Upper lobe of left lung (tissue), 6 donors: Measurements from ENCODE around the gene CARD6. TPM values are rescaled to one million over a fixed set of nuclear protein-coding genes. Genes with fewer than 3 reads are reported as not detected.
"Not testable (repeated sequence)": the region's sequence is repeated elsewhere in the genome, so short reads cannot be mapped to it uniquely, and the experiment has no call there.

Experiments used
- ATAC-seq, 2 donors: fragments of 200-7000 bp; cut with Tn5 transposase; one replicate each; pipeline ENCODE4 v1.9.1; 2022; ENCODE audit warnings: mild to moderate bottlenecking in 2 of 2, moderate library complexity in 2 of 2; ENCODE audit not compliant: low FRiP score in 2 of 2
- DNase-seq, 2 donors: peaks; one replicate each; pipeline ENCODE4 v3.0.0-alpha.2; 2019 to 2020
- H3K27ac ChIP-seq, 4 donors: fragments of 200-600 bp; sonication (generic); one replicate each; pipeline ENCODE4 v1.5.1; 2016 to 2019
- H3K27me3 ChIP-seq, 4 donors: fragments of 200-600 bp; sonication (generic); one replicate each; pipeline ENCODE4 v1.5.1; 2017 to 2019
- H3K36me3 ChIP-seq, 4 donors: fragments of 200-600 bp; sonication (generic); one replicate each; pipeline ENCODE4 v1.5.1; 2016 to 2019
- H3K4me1 ChIP-seq, 4 donors: fragments of 200-600 bp; sonication (generic); one replicate each; pipeline ENCODE4 v1.5.1; 2018 to 2019
- H3K4me3 ChIP-seq, 4 donors: fragments of 200-600 bp; sonication (generic); one replicate each; pipeline ENCODE4 v1.5.1; 2017 to 2019; ENCODE audit warnings: mild to moderate bottlenecking in 2 of 4, moderate library complexity in 1 of 4
- H3K9me3 ChIP-seq, 4 donors: fragments of 200-600 bp; sonication (generic); one replicate each; pipeline ENCODE4 v1.5.1; 2018 to 2019
- CTCF ChIP-seq, 6 experiments: fragments of 450-650 bp in 4 of 6; fragments of 200-600 bp in 2 of 6; sonication (generic) in 2 of 6; IDR thresholded peaks; one replicate each; pipeline ENCODE4 v1.5.1; 2016 to 2019; ENCODE audit warnings: antibody characterized with exemption in 6 of 6
- EP300 ChIP-seq, 4 donors: sonication (generic); formaldehyde crosslinking; IDR thresholded peaks; one replicate each; pipeline ENCODE4 v1.5.1; 2017; ENCODE audit warnings: antibody characterized with exemption in 4 of 4, control low read depth in 2 of 4
- POLR2A ChIP-seq, 4 donors: fragments of 450-650 bp; IDR thresholded peaks; one replicate each; pipeline ENCODE4 v1.5.1; 2016 to 2017; ENCODE audit warnings: antibody characterized with exemption in 4 of 4, mild to moderate bottlenecking in 2 of 4
- POLR2AphosphoS5 ChIP-seq, 2 donors: sonication (generic); formaldehyde crosslinking; IDR thresholded peaks; one replicate each; pipeline ENCODE4 v1.5.1; 2017; ENCODE audit warnings: antibody characterized with exemption in 2 of 2
- WGBS, 2 donors: methylation state at CpG; one replicate each; pipeline ENCODE4 v1.1.5; 2017 to 2018; 5-methylcytosine and 5-hydroxymethylcytosine counted together
- total RNA-seq, 6 donors: library from RNA; depleted of rRNA in 4 of 6; stranded (reverse); fragments of >200 nt in 4 of 6; gene quantifications; one replicate each; pipeline versions ENCODE4 v1.1.0 to v1.2.1, GENCODE V29; 2016 to 2021
- donor health status: DM: no; HTN: no; CAD: no; lungs with moderate emphysema.
- donor health status: DM: no; HTN: yes; CAD: no; lungs with severe emphysema.

CARD6 gene
- total RNA-seq, 6 donors from 2014 or later = 14.7 to 23.9 (median 18.9) TPM

- 75 to 83% methylated on average over 8 of the region's 8 CpGs for WGBS, 2 donors
- ATAC-seq = no peak
- H3K4me1 ChIP-seq = peaks cover under 1 to 12% (median 9%) of the 10 kb centered on the region in 4 donors
- DNase-seq = no peak
- H3K36me3 ChIP-seq = no peaks in the 10 kb centered on the region
- H3K27ac ChIP-seq = no peak overlapping the region
- no peak overlapping the region for H3K4me3 ChIP-seq
- no peak for TF ChIP-seq POLR2AphosphoS5 (IDR thresholded peaks at IDR 0.05)
- no peak for TF ChIP-seq POLR2A (IDR thresholded peaks at IDR 0.05)
- no peak for TF ChIP-seq EP300 (IDR thresholded peaks at IDR 0.05)
- TF ChIP-seq CTCF (IDR thresholded peaks at IDR 0.05) = no peak
- no peaks in the 10 kb centered on the region for H3K9me3 ChIP-seq
- no peaks in the 10 kb centered on the region for H3K27me3 ChIP-seq
Observed at GRCh38 chr5:40801771-40802562, 39.2 kb upstream of the CARD6 start.

- DNase-seq = no peak
- Histone ChIP-seq H3K4me1 (no peaks in the 10 kb centered on the region), H3K9me3 (no peaks in the 10 kb centered on the region), H3K4me3 (no peak overlapping the region), H3K36me3 (no peaks in the 10 kb centered on the region), H3K27ac (no peak overlapping the region), H3K27me3 (no peaks in the 10 kb centered on the region)
- WGBS, 2 donors = 0 to 91% methylated on average over 1 of the region's 1 CpG
- no peak for TF ChIP-seq POLR2AphosphoS5 (IDR thresholded peaks at IDR 0.05)
- TF ChIP-seq POLR2A (IDR thresholded peaks at IDR 0.05) = no peak
- no peak for TF ChIP-seq CTCF (IDR thresholded peaks at IDR 0.05)
- no peak for TF ChIP-seq EP300 (IDR thresholded peaks at IDR 0.05)
- no peak for ATAC-seq
Observed at GRCh38 chr5:40812125-40812524, 29.0 kb upstream of the CARD6 start.

GRCh38 chr5:40813698-40814281, 27.4 kb upstream of the CARD6 start:
- Histone ChIP-seq H3K27ac (no peak overlapping the region), H3K4me1 (no peaks in the 10 kb centered on the region), H3K4me3 (no peak overlapping the region), H3K9me3 (no peaks in the 10 kb centered on the region), H3K27me3 (no peaks in the 10 kb centered on the region), H3K36me3 (no peaks in the 10 kb centered on the region)
- DNase-seq (no peak), ATAC-seq (no peak)
- no peak for TF ChIP-seq POLR2AphosphoS5 (IDR thresholded peaks at IDR 0.05)
- no peak for TF ChIP-seq EP300 (IDR thresholded peaks at IDR 0.05)
- no peak for TF ChIP-seq POLR2A (IDR thresholded peaks at IDR 0.05)
- no peak for TF ChIP-seq CTCF (IDR thresholded peaks at IDR 0.05)
- 79 to 81% methylated on average over 2 of the region's 2 CpGs for WGBS, 2 donors

GRCh38 chr5:40823459-40823858, 17.7 kb upstream of the CARD6 start:
- Histone ChIP-seq H3K4me1 (no peaks in the 10 kb centered on the region), H3K4me3 (no peak overlapping the region), H3K27me3 (no peaks in the 10 kb centered on the region), H3K36me3 (peaks cover 7 to 35% (median 23%) of the 10 kb centered on the region in 4 donors), H3K9me3 (no peaks in the 10 kb centered on the region), H3K27ac (no peak overlapping the region)
- TF ChIP-seq POLR2AphosphoS5 (IDR thresholded peaks at IDR 0.05) (no peak), EP300 (IDR thresholded peaks at IDR 0.05) (no peak), CTCF (IDR thresholded peaks at IDR 0.05) (no peak), POLR2A (IDR thresholded peaks at IDR 0.05) (no peak)
- DNase-seq (no peak), ATAC-seq (no peak)
- 38 to 56% methylated on average over 1 of the region's 1 CpG for WGBS, 2 donors

- not testable (repeated sequence) for DNase-seq, H3K27ac ChIP-seq, H3K4me3 ChIP-seq, H3K9me3 ChIP-seq, H3K27me3 ChIP-seq, H3K4me1 ChIP-seq, ATAC-seq
- peaks cover 14 to 55% (median 43%) of the 10 kb centered on the region in 4 donors for H3K36me3 ChIP-seq
- WGBS, 2 donors = 92 to 95% methylated on average over 11 of the region's 11 CpGs
Observed at GRCh38 chr5:40825461-40826043, 15.6 kb upstream of the CARD6 start.
